ACC112 (cell line): ENCODE data around the gene MED13L.
"Not testable (repeated sequence)": the region's sequence is repeated elsewhere in the genome, so short reads cannot be mapped to it uniquely, and the experiment has no call there.

Experiments
- H2AFZ ChIP-seq: fragments of 200-600 bp; sonication (generic); one replicate; pipeline ENCODE4 v1.6.0; 2017; ENCODE audit warnings: antibody characterized with exemption, low read length; ENCODE audit not compliant: unreplicated experiment
- H3K27ac ChIP-seq: fragments of 200-600 bp; sonication (generic); 2 replicates; pipeline ENCODE4 v1.5.1; 2014; ENCODE audit warnings: low read depth, mild to moderate bottlenecking, antibody characterized with exemption, low read length, moderate library complexity
- H3K27me3 ChIP-seq: fragments of 200-600 bp; sonication (generic); 2 replicates; pipeline ENCODE4 v1.6.1; 2014; ENCODE audit warnings: mild to moderate bottlenecking, antibody characterized with exemption, low read length, moderate library complexity, mixed read lengths; ENCODE audit not compliant: insufficient read depth
- H3K36me3 ChIP-seq: fragments of 200-600 bp; sonication (generic); 2 replicates; pipeline ENCODE4 v1.6.1; 2016; ENCODE audit warnings: mild to moderate bottlenecking, antibody characterized with exemption, low read length, moderate library complexity, mixed read lengths; ENCODE audit not compliant: insufficient read depth
- H3K4me1 ChIP-seq: fragments of 200-600 bp; sonication (generic); one replicate; pipeline ENCODE4 v1.6.1; 2016; ENCODE audit warnings: low read length, mixed read lengths; ENCODE audit not compliant: insufficient read depth, unreplicated experiment, control insufficient read depth
- H3K4me3 ChIP-seq: fragments of 200-600 bp; sonication (generic); 2 replicates; pipeline ENCODE4 v1.5.1; 2014; ENCODE audit warnings: mild to moderate bottlenecking, low read depth, low read length
- H3K79me2 ChIP-seq: fragments of 200-600 bp; sonication (generic); one replicate; pipeline ENCODE4 v1.6.0; 2016; ENCODE audit warnings: low read length; ENCODE audit not compliant: control insufficient read depth, unreplicated experiment, insufficient read depth

MED13L gene

DNA sequence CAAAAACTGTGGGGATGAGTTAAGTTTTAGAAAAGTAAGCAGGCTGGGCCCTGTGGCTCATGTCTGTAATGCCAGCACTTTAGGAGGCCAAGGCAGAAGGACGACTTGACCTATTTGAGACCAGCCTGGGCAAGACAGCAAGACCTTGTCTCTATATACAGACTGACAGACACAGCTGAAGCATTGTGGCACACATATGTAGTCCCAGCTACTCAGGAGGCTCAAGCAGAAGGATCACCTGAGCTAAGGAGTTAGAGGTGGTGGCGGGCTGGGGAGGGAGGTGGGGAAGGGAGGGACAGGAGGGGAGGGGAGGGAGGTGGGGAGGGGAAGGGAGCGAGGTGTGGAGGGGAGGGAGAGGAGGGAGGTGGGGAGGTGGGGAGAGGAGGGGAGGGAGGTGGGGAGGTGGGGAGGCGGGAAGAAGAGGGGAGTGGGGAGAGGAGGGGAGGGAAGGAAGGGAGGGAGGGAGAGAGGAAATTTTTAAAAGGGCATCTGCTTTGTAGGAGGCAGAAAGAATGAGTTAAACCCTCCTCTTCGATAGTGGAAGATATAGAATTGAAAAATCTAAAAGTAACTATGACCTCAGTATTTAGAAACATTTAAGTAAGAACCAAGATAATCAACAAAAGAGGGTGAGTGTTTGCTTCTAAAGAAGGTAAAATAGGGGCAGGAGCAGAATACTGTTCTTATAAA is 30.9 kb downstream of the MED13L start:
- no peak overlapping the region for H3K27ac ChIP-seq
- H3K4me1 ChIP-seq: peaks cover 25% of the 10 kb centered on the region
- no peaks in the 10 kb centered on the region for H3K27me3 ChIP-seq
- H2AFZ ChIP-seq: no peak overlapping the region
- no peak overlapping the region for H3K4me3 ChIP-seq
- H3K79me2 ChIP-seq: peaks cover 89% of the 10 kb centered on the region
- H3K36me3 ChIP-seq: no peaks in the 10 kb centered on the region

DNA sequence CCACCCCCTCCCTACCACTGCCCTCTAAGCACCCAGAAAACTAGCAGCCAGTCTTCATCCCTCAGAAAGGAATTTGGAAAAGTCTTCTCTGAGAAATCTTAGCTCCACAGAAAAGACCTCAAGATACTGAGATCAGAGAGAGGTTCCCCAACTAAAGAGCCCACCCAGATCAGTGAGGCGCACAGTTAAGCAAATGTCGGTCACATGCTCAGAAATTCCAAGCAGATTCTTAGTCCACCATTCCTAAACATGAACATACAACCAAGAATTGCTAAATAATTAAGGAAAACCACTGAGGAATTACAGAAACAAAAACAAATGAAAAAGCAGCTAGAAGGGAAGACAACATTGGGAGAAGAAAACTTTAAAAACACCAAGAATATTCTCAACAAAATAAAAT is 32.3 kb downstream of the MED13L start:
- Histone ChIP-seq H3K36me3 (no peaks in the 10 kb centered on the region), H3K79me2 (peaks cover 95% of the 10 kb centered on the region), H3K27me3 (no peaks in the 10 kb centered on the region), H2AFZ (no peak overlapping the region), H3K27ac (no peak overlapping the region), H3K4me3 (no peak overlapping the region), H3K4me1 (peaks cover 30% of the 10 kb centered on the region)

DNA sequence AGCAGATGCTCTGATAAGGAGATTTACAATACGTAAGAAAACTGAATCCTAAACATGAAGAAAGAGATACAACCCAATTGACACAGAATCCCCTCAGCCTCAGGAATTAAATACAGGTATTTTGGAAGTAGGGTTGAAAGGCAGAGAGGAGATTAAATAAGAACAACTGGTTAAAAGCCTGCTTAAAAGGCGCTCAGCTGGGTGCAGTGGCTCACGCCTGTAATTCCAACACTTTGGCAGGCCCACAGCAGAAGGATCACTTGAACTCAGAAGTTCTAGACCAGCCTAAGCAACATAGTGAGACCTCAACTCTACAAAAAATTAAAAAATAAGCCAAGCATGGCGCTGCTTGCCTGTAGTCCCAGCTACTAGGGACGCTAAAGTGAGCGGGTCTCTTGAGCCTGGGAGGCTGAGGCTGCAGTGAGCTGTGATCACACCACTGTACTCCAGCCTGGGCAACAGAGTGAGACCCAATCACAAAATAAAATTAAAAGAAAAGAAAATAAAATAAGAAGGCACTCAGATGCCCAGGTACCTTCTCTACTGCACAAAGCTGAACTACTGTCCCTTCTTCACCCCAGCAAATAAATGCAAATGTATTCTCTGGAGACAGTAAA is 32.9 kb downstream of the MED13L start:
- Histone ChIP-seq H3K4me3 (no peak overlapping the region), H3K27ac (no peak overlapping the region), H2AFZ (no peak overlapping the region), H3K79me2 (peaks cover 95% of the 10 kb centered on the region), H3K27me3 (no peaks in the 10 kb centered on the region), H3K4me1 (peaks cover 30% of the 10 kb centered on the region), H3K36me3 (no peaks in the 10 kb centered on the region)

DNA sequence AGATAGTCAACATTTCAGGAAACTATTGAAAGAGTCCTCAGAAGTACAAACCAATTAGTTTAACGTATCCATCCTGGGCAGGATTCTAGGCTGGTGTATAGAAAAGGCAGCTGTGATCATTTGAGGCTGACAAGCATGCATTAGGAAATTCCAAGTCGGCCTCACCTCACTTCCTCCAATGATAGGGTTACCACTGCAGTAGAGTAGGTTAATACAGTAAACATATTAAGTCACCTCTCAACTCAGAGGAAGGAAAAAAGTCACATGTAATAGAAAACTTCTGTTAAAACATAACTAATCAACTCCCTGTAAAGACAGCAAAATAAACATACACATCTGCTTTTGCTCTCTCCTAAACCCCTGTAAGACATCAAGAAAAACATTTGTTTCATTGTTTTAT is 33.5 kb downstream of the MED13L start:
- Histone ChIP-seq H3K4me1 (peaks cover 30% of the 10 kb centered on the region), H3K27ac (no peak overlapping the region), H3K4me3 (no peak overlapping the region), H3K79me2 (peaks cover 94% of the 10 kb centered on the region), H2AFZ (no peak overlapping the region), H3K27me3 (no peaks in the 10 kb centered on the region), H3K36me3 (no peaks in the 10 kb centered on the region)

DNA sequence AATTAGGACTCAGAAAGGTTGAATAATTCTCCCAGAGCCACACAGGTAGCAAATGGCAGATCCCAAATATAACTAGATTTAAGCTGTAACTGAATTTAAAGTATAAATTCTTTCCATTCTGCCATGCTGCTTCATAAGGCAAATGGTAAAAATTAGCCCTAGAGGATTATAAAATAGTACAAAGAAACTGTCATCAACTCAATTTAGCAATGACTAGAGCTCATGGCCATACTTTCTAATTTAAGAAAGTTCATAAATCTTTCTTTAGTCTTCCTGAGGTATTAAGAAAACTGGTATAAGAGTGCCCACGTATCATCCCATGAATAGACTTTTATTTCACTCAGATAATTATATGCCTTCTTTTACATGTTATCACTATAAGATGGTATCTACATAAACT is 34.8 kb downstream of the MED13L start:
- no peak overlapping the region for H3K27ac ChIP-seq
- peaks cover 90% of the 10 kb centered on the region for H3K79me2 ChIP-seq
- no peaks in the 10 kb centered on the region for H3K36me3 ChIP-seq
- H3K27me3 ChIP-seq: no peaks in the 10 kb centered on the region
- H2AFZ ChIP-seq: no peak overlapping the region
- H3K4me3 ChIP-seq: no peak overlapping the region
- peaks cover 30% of the 10 kb centered on the region for H3K4me1 ChIP-seq

DNA sequence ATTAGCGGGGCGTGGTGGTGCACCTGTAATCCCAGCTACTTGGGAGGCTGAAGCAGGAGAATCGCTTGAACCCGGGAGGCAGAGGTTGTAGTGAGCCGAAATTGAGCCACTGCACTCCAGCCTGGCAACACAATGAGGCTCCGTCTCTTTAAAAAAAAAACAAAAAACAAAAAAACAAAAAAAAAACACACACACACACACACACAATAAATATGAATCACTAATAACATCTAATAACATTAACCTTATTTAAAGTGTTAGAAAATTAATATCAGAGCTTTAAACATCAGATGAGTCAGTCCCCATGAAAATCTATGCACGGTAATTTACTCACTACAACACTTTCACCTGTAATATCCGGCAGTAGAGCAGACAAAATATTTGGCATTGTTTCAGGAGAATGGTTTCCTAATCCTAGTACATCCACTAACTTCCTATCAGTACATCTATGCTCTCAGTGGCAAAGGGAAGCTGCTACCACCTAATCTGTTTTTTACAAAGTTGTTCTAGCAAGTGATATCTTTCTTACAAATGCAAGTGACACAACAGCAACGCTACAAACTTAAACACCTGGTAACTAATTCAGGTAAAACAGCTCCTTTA is 36.2 kb downstream of the MED13L start:
- Histone ChIP-seq H3K27me3 (no peaks in the 10 kb centered on the region), H3K79me2 (peaks cover 92% of the 10 kb centered on the region), H3K36me3 (no peaks in the 10 kb centered on the region), H2AFZ (no peak overlapping the region), H3K27ac (no peak overlapping the region), H3K4me3 (no peak overlapping the region), H3K4me1 (peaks cover 44% of the 10 kb centered on the region)

DNA sequence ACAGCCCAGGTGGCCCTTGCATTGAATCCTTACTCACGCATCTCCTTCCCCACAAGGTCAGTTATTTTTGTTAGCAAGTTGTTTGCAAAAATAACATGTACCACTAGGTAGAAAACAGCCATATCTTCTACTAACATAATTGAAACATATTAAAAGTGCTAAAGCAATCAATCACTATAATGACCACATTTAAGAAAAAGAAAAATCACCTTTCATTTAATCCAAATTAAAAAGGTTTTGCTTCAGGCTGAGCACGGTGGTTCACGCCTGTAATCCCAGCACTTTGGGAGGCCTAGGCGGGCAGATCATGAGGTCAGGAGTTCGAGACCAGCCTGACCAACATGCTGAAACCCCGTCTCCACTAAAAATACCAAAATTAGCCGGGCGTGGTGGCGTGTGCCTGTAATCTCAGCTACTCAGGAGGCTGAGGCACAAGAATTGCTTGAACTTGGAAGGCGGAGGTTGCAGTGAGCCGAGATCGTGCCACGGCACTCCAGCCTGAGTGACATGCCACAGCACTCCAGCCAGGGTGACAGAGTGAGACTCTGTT is 38.8 kb downstream of the MED13L start:
- peaks cover 90% of the 10 kb centered on the region for H3K79me2 ChIP-seq
- not testable (repeated sequence) for H3K27me3 ChIP-seq, H2AFZ ChIP-seq, H3K4me3 ChIP-seq, H3K27ac ChIP-seq, H3K36me3 ChIP-seq
- H3K4me1 ChIP-seq: peaks cover 32% of the 10 kb centered on the region

DNA sequence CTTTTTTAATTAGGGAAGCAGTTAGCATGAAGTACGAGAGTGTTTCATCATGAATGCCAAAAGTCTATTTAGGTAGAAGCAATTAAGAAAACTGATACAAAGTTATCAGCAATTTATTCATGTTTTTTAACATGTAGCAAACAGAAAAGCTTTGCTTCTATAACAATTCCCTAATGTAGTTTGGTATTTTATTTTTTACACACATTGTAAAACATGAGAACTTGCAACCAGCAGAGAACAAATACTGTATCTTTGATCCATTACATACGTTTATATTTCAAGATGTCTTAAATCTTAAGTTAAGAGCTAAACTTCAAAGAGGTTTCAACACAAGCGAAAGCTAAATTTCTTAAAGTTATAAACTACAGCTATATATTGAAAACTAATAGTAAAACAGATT is 39.3 kb downstream of the MED13L start:
- H2AFZ ChIP-seq: no peak overlapping the region
- H3K27me3 ChIP-seq: no peaks in the 10 kb centered on the region
- H3K36me3 ChIP-seq: no peaks in the 10 kb centered on the region; the same call in 1 of the 2 replicates
- H3K4me1 ChIP-seq: peaks cover 33% of the 10 kb centered on the region
- H3K79me2 ChIP-seq: peaks cover 89% of the 10 kb centered on the region
- H3K27ac ChIP-seq: no peak overlapping the region
- H3K4me3 ChIP-seq: no peak overlapping the region

DNA sequence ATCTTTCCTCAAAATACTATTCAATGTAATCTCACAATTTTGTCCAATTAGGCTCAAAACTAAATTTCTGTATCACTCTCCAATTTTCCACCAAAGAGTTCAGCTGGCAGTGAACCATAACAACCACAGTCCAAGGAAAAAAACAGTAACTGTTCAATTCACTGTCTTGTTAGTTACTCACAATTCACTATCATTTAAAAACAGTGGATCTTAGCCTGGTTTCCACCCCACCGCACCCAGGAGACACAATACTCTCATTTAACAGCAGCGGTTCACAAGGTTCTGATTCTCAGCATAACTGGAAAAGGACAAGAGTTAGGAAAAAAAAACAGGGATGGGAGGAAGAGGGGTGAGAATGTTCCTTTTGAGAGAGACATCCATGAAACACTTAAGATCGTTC is 40.5 kb downstream of the MED13L start:
- no peak overlapping the region for H2AFZ ChIP-seq
- H3K36me3 ChIP-seq: no peaks in the 10 kb centered on the region; the same call in 1 of the 2 replicates
- peak overlapping the region; percentile 30; the same call in 1 of the 2 replicates for H3K27ac ChIP-seq
- peaks cover 33% of the 10 kb centered on the region for H3K4me1 ChIP-seq
- H3K4me3 ChIP-seq: peak overlapping the region; percentile 1
- H3K79me2 ChIP-seq: peaks cover 85% of the 10 kb centered on the region
- no peaks in the 10 kb centered on the region for H3K27me3 ChIP-seq

DNA sequence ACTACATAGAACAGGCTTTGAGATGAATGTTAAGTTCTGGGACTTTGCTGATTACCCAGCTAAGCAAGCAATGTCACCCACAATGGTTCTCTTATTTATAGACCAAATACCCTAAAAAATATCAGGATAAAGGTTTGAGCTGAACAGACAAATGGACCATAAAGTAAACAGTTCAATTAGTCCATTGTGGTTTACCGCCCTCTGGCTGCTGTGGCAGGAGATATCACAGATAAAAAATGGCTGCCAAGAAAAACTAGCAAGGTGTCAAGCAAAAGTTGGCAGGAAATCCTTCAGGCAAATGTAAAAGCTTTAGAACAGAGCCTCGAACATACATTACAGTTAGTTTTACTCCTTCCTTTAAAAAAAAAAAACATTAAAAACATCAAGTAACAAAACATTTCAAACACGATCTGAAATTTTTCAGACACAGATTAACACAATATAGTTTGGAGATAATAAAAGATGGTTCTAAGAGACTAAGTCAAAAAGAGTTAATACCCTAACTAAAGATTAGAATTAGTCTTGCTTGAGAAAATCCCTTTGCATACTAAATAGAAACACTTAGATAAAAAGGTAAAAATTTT is 41.3 kb downstream of the MED13L start:
- H3K4me3 ChIP-seq: 0 out of 2 replicates have a peak overlapping the region, but pooled peaks have one; percentile 1
- peaks cover 28% of the 10 kb centered on the region for H3K4me1 ChIP-seq
- H2AFZ ChIP-seq: no peak overlapping the region
- H3K79me2 ChIP-seq: peaks cover 82% of the 10 kb centered on the region
- H3K27me3 ChIP-seq: no peaks in the 10 kb centered on the region
- H3K27ac ChIP-seq: no peak overlapping the region
- H3K36me3 ChIP-seq: no peaks in the 10 kb centered on the region; the same call in 1 of the 2 replicates
